ENCODE data around the gene TNFSF8. TPM values are rescaled to one million over a fixed set of nuclear protein-coding genes. Genes with fewer than 3 reads are reported as not detected.

The TNFSF8 gene
- total RNA-seq, 1 experiment from 2014 or later: not detected

DNA sequence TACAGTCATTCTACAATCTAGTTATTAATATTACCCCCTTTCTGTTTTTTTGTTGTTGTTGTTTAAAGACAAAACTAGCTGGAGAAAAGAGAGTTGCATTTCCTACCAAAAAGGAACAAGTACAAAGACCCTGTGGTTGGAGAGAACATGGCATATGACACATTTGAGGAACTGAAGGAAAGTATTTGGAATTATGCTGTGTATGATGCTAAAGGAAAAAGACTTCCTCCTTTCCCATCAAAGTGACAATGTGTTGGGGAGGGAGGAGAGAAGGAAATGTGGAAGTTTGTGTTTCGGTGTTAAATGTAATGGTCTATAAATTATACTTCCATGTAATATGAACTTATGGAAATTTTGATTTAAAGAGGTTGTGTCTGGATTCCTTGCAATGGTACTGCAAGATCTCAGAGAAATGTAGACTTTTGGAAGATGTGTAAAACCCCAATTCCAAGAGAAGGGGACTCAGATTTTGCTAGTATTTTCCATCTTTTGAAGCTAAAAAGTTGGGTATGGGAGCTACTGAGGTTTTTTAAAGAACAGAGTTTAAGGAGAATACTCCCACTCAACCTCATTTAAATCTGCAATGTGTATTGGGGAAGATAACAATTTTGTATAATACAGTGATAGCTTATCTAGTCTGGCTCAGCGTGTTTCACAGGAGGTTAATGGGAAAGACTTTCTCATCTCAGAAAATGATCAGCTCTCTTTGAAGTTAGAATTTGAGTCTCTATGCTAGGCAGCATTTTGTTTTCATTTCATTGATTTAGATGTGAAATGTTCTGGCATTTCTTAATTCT is 15.4 kb upstream of the TNFSF8 start:
- H3K9me3 Mint-ChIP-seq (ENCODE audit: low read depth, unreplicated experiment): no peaks in the 10 kb centered on the region
- H3K27ac Mint-ChIP-seq (ENCODE audit: unreplicated experiment): no peak overlapping the region
- TF ChIP-seq, protein P1, sequence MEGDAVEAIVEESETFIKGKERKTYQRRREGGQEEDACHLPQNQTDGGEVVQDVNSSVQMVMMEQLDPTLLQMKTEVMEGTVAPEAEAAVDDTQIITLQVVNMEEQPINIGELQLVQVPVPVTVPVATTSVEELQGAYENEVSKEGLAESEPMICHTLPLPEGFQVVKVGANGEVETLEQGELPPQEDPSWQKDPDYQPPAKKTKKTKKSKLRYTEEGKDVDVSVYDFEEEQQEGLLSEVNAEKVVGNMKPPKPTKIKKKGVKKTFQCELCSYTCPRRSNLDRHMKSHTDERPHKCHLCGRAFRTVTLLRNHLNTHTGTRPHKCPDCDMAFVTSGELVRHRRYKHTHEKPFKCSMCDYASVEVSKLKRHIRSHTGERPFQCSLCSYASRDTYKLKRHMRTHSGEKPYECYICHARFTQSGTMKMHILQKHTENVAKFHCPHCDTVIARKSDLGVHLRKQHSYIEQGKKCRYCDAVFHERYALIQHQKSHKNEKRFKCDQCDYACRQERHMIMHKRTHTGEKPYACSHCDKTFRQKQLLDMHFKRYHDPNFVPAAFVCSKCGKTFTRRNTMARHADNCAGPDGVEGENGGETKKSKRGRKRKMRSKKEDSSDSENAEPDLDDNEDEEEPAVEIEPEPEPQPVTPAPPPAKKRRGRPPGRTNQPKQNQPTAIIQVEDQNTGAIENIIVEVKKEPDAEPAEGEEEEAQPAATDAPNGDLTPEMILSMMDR (IDR thresholded peaks at IDR 0.05; ENCODE audit: unreplicated experiment): no peak
- peaks cover 41% of the 10 kb centered on the region for H3K27me3 Mint-ChIP-seq (ENCODE audit: unreplicated experiment)
- BruUV-seq (replicated peaks): no TSS peak
- intact Hi-C loops (cut with micrococcal nuclease; ENCODE audit: unreplicated experiment): no loop called here
- H3K4me3 Mint-ChIP-seq (ENCODE audit: low read depth, unreplicated experiment): no peak overlapping the region
- H3K36me3 Mint-ChIP-seq (ENCODE audit: insufficient read depth, unreplicated experiment): no peaks in the 10 kb centered on the region
- H3K4me1 Mint-ChIP-seq (ENCODE audit: low read depth, unreplicated experiment): no peaks in the 10 kb centered on the region
- CTCF ChIA-PET: no interaction called here
- DNase-seq: no peak

- no peak overlapping the region for H3K4me3 Mint-ChIP-seq (ENCODE audit: low read depth, unreplicated experiment)
- peaks cover 26% of the 10 kb centered on the region for H3K27me3 Mint-ChIP-seq (ENCODE audit: unreplicated experiment)
Measured at GRCh38 chr9:114941376-114941775, 11.0 kb upstream of the TNFSF8 start.

GRCh38 chr9:114938687-114939575 is 8.5 kb upstream of the TNFSF8 start:
- Mint-ChIP-seq H3K27ac (ENCODE audit: unreplicated experiment) (no peak overlapping the region), H3K27me3 (ENCODE audit: unreplicated experiment) (peaks cover 25% of the 10 kb centered on the region), H3K9me3 (ENCODE audit: low read depth, unreplicated experiment) (no peaks in the 10 kb centered on the region), H3K36me3 (ENCODE audit: insufficient read depth, unreplicated experiment) (no peaks in the 10 kb centered on the region), H3K4me3 (ENCODE audit: low read depth, unreplicated experiment) (no peak overlapping the region), H3K4me1 (ENCODE audit: low read depth, unreplicated experiment) (no peaks in the 10 kb centered on the region)
- intact Hi-C loops (cut with micrococcal nuclease; ENCODE audit: unreplicated experiment): loop anchor here (10.0 kb wide), 1 partner anchor 46 kb away; no protein-coding TSS in a partner anchor
- no peak for DNase-seq
- TF ChIP-seq, protein P1 (IDR thresholded peaks at IDR 0.05; ENCODE audit: unreplicated experiment): no peak
- no TSS peak for BruUV-seq (replicated peaks)
- CTCF ChIA-PET: interaction anchor here (0.7 kb wide), 1 partner anchor 201 kb away, joined by 7 read pairs; no protein-coding TSS in a partner anchor

More at GRCh38 chr9:114941376-114941775, 11.0 kb upstream of the TNFSF8 start:
- Mint-ChIP-seq H3K36me3 (ENCODE audit: insufficient read depth, unreplicated experiment) (no peaks in the 10 kb centered on the region), H3K4me1 (ENCODE audit: low read depth, unreplicated experiment) (no peaks in the 10 kb centered on the region), H3K27ac (ENCODE audit: unreplicated experiment) (no peak overlapping the region), H3K9me3 (ENCODE audit: low read depth, unreplicated experiment) (no peaks in the 10 kb centered on the region)
- intact Hi-C loops (cut with micrococcal nuclease; ENCODE audit: unreplicated experiment): no loop called here
- CTCF ChIA-PET: no interaction called here
- DNase-seq: no peak
- no TSS peak for BruUV-seq (replicated peaks)
- TF ChIP-seq, protein P1 (IDR thresholded peaks at IDR 0.05; ENCODE audit: unreplicated experiment): no peak

DNA sequence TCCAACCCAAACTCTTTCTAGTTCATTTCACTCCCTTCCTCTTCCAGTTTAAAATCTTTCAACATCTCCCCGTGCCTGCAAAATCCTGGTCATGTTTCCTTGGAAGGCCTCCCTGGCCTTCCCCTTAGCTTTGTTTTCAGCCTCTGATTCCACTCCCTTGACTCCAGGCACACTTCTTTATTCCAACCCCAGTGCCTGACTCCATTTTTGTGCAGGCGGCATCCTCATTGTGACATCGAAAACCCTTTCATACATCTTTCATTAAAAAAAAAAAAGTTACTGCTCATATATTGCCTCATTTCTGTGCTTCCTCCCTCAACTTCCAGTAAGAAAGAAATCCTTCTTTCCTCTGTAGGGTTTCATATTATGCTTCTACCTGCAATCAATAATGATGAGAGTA is 7.1 kb upstream of the TNFSF8 start:
- peaks cover 39% of the 10 kb centered on the region for H3K27me3 Mint-ChIP-seq (ENCODE audit: unreplicated experiment)
- H3K27ac Mint-ChIP-seq (ENCODE audit: unreplicated experiment): no peak overlapping the region
- TF ChIP-seq, protein P1 (IDR thresholded peaks at IDR 0.05; ENCODE audit: unreplicated experiment): no peak
- CTCF ChIA-PET: interaction anchor here (0.8 kb wide), 1 partner anchor 14 kb away, joined by 3 read pairs; no protein-coding TSS in a partner anchor
- no peaks in the 10 kb centered on the region for H3K9me3 Mint-ChIP-seq (ENCODE audit: low read depth, unreplicated experiment)
- BruUV-seq (replicated peaks): no TSS peak
- intact Hi-C loops (cut with micrococcal nuclease; ENCODE audit: unreplicated experiment): loop anchor here (10.0 kb wide), 1 partner anchor 47 kb away; no protein-coding TSS in a partner anchor
- no peak for DNase-seq
- no peak overlapping the region for H3K4me3 Mint-ChIP-seq (ENCODE audit: low read depth, unreplicated experiment)
- H3K4me1 Mint-ChIP-seq (ENCODE audit: low read depth, unreplicated experiment): no peaks in the 10 kb centered on the region
- no peaks in the 10 kb centered on the region for H3K36me3 Mint-ChIP-seq (ENCODE audit: insufficient read depth, unreplicated experiment)
